Right lobe of liver (tissue), 6 donors: ENCODE results near the gene LCN9. TPM values are rescaled to one million over a fixed set of nuclear protein-coding genes. Genes with fewer than 3 reads are reported as not detected.
A peak's percentile ranks its signal among the peaks of the same experiment; 100 is the strongest.

Experiments
- ATAC-seq, 4 donors: fragments of 200-7000 bp; cut with Tn5 transposase; one replicate each; pipeline ENCODE4 v1.9.1; 2020; ENCODE audit warnings: mild to moderate bottlenecking in 4 of 4, moderate library complexity in 4 of 4
- DNase-seq, 3 donors: peaks; one replicate each; pipeline ENCODE4 v3.0.0-alpha.2; 2020
- H3K27ac ChIP-seq, 3 donors: fragments of 200-600 bp; one replicate each; pipeline ENCODE4 v1.8.0; 2022
- H3K27me3 ChIP-seq, 2 donors: fragments of 200-600 bp; one replicate each; pipeline ENCODE4 v1.8.0; 2022
- H3K36me3 ChIP-seq, 4 donors: fragments of 200-600 bp; sonication (generic) in 1 of 4; one replicate each; pipeline versions ENCODE4 v1.5.1 to v1.8.0; 2017 to 2022; ENCODE audit warnings: control low read depth in 1 of 4
- H3K4me1 ChIP-seq, 4 donors: fragments of 200-600 bp; sonication (generic) in 1 of 4; one replicate each; pipeline versions ENCODE4 v1.5.1 to v1.8.0; 2017 to 2022; ENCODE audit warnings: control low read depth in 1 of 4
- H3K4me3 ChIP-seq, 3 donors: fragments of 200-600 bp; one replicate each; pipeline ENCODE4 v1.8.0; 2022
- H3K9me3 ChIP-seq, 4 donors: fragments of 200-600 bp; sonication (generic) in 1 of 4; one replicate each; pipeline versions ENCODE4 v1.5.1 to v1.8.0; 2017 to 2022; ENCODE audit warnings: control low read depth in 1 of 4
- CTCF ChIP-seq, 4 donors: fragments of 200-600 bp in 3 of 4; fragments of 450-650 bp in 1 of 4; IDR thresholded peaks; one replicate each; pipeline versions ENCODE4 v1.5.1 to v1.8.0; 2016 to 2022; ENCODE audit warnings: antibody characterized with exemption in 4 of 4, mild to moderate bottlenecking in 2 of 4
- POLR2A ChIP-seq: fragments of 450-650 bp; IDR thresholded peaks from one replicate; pipeline ENCODE4 v1.6.1; 2017; ENCODE audit warnings: antibody characterized with exemption, mild to moderate bottlenecking
- WGBS: methylation state at CpG from one replicate; pipeline ENCODE4 v1.1.6; 2018; ENCODE audit warnings: low coverage, low lambda C conversion rate; ENCODE audit not compliant: insufficient coverage; ENCODE audit errors: missing lambda C conversion rate; 5-methylcytosine and 5-hydroxymethylcytosine counted together
- intact Hi-C, 2 donors: fragments of 100-400 bp; cut with DNase I; formaldehyde crosslinking; loops; one replicate each; pipeline versions ENCODE4 v1.11.2 to v1.14.1; 2022
- total RNA-seq, 6 experiments: library from RNA; depleted of rRNA in 2 of 6; stranded (reverse); fragments of >200 nt in 2 of 6; fragmentation: NEBNext Ultra II Directional in 3 of 6; extraction: Animal tissue kit (Norgen Biotek cat#: 25700) in 3 of 6; gene quantifications; one replicate each; pipeline versions ENCODE4 v1.1.0 to v1.2.4, GENCODE V29; 2016 to 2023
- donor health status: DM: no; HTN: yes; CAD: no.
- donor health status: DM: no; HTN: no; CAD: no.
- donor health status: DM: no; HTN: no; CAD: no.
- donor health status: DM: no; HTN: yes; CAD: no.
- donor health status: DM: no; HTN: yes; CAD: no.

The LCN9 gene
- total RNA-seq, 6 experiments from 2014 or later: not detected

GRCh38 chr9:135701067-135701958, 38.2 kb downstream of the LCN9 start:
- Histone ChIP-seq H3K9me3 (no peaks in the 10 kb centered on the region), H3K27me3 (peaks cover 0 to 9% of the 10 kb centered on the region in 2 donors), H3K27ac (no peak overlapping the region), H3K4me3 (no peak overlapping the region), H3K36me3 (no peaks in the 10 kb centered on the region), H3K4me1 (peaks cover 0 to 5% (median 0%) of the 10 kb centered on the region in 4 donors)
- ATAC-seq: no peak
- TF ChIP-seq CTCF (IDR thresholded peaks at IDR 0.05) (no peak), POLR2A (no peak)
- 7% methylated on average over 17 of the region's 40 CpGs for WGBS
- DNase-seq: no peak
- intact Hi-C loops: no loop called here

- H3K4me3 ChIP-seq: no peak within 1 kb of the TSS
These were observed 39.0 kb downstream of the LCN9 start, which contains the start of gene KCNT1 for GRCh38 chr9:135701959-135702721. TSS of gene KCNT1 (plus strand) at chr9:135702185. CDS start at chr9:135702259, 74 bp downstream.

GRCh38 chr9:135703726-135704125, 40.6 kb downstream of the LCN9 start:
- no peak for DNase-seq
- intact Hi-C loops: no loop called here
- Histone ChIP-seq H3K27ac (no peak overlapping the region), H3K9me3 (no peaks in the 10 kb centered on the region), H3K36me3 (no peaks in the 10 kb centered on the region), H3K27me3 (peaks cover 0 to 9% of the 10 kb centered on the region in 2 donors), H3K4me3 (no peak overlapping the region), H3K4me1 (peaks cover 0 to 5% (median 0%) of the 10 kb centered on the region in 4 donors)
- TF ChIP-seq CTCF (IDR thresholded peaks at IDR 0.05) (no peak), POLR2A (no peak)
- no peak for ATAC-seq
- WGBS: 5% methylated on average over 4 of the region's 14 CpGs

More at GRCh38 chr9:135701959-135702721, 39.0 kb downstream of the LCN9 start, which contains the start of gene KCNT1:
- Histone ChIP-seq H3K27ac (no peak within 1 kb of the TSS), H3K4me1 (peaks cover 0 to 5% (median 0%) of the 10 kb centered on the region in 4 donors), H3K27me3 (peaks cover 0 to 9% of the 10 kb centered on the region in 2 donors), H3K36me3 (no peaks in the 10 kb centered on the region), H3K9me3 (no peaks in the 10 kb centered on the region)
- DNase-seq (peak in 1 of 3 donors; percentile 43), ATAC-seq (peak; percentile 49 to 80 (median 64))
- TF ChIP-seq CTCF (IDR thresholded peaks at IDR 0.05) (peak; percentile 66 to 96 (median 84)), POLR2A (no peak)
- intact Hi-C loops: no loop called here
- WGBS: 4% methylated on average over 27 of the region's 66 CpGs

GRCh38 chr9:135704483-135704882, 41.4 kb downstream of the LCN9 start:
- H3K4me3 ChIP-seq: no peak overlapping the region
- no CpG with 5 or more reads among the region's 5 CpGs for WGBS
- H3K4me1 ChIP-seq: peaks cover 0 to 5% (median 0%) of the 10 kb centered on the region in 4 donors
- intact Hi-C loops: no loop called here
- H3K27me3 ChIP-seq: peaks cover 0 to 9% of the 10 kb centered on the region in 2 donors
- no peak for TF ChIP-seq CTCF (IDR thresholded peaks at IDR 0.05)
- TF ChIP-seq POLR2A: no peak
- no peak overlapping the region for H3K27ac ChIP-seq
- ATAC-seq (no peak), DNase-seq (no peak)
- no peaks in the 10 kb centered on the region for H3K36me3 ChIP-seq
- no peaks in the 10 kb centered on the region for H3K9me3 ChIP-seq
